Activated naive CD8-positive, alpha-beta T cell treated with anti-CD3 and anti-CD28 coated beads, Interleukin-2, amount 10 ng/mL, durations not matched to agents 7 days and 5 days (primary cell): Measurements from ENCODE around the gene ERC1. TPM values are rescaled to one million over a fixed set of nuclear protein-coding genes. Genes with fewer than 3 reads are reported as not detected.
A peak's percentile ranks its signal among the peaks of the same experiment; 100 is the strongest.

ENCODE experiments used
- ATAC-seq: fragments of 150-1000 bp; cut with Tn5 transposase; one replicate; pipeline ENCODE4 v1.10.0; 2021; ENCODE audit warnings: low read depth, moderate library complexity
- POLR2A ChIA-PET: fragments of 350-600 bp; sonication (Branson Sonifier 250); formaldehyde crosslinking; loops from one replicate; lab custom pipeline; 2021; ENCODE audit warnings: antibody characterized with exemption; lab: Charles Lee
- DNase-seq: peaks from one replicate; pipeline ENCODE4 v3.0.0; 2021
- H3K27ac Mint-ChIP-seq: one replicate; pipeline ENCODE4 v1.8.0; 2022; ENCODE audit warnings: mild to moderate bottlenecking, mixed read lengths
- H3K27me3 Mint-ChIP-seq: one replicate; pipeline ENCODE4 v1.8.0; 2022; ENCODE audit warnings: mild to moderate bottlenecking, moderate library complexity, mixed read lengths
- H3K36me3 Mint-ChIP-seq: one replicate; pipeline ENCODE4 v1.8.0; 2021; ENCODE audit warnings: mild to moderate bottlenecking, mixed read lengths
- H3K4me1 Mint-ChIP-seq: one replicate; pipeline ENCODE4 v1.8.0; 2021; ENCODE audit warnings: mixed read lengths
- H3K4me3 Mint-ChIP-seq: one replicate; pipeline ENCODE4 v1.8.0; 2022; ENCODE audit warnings: mild to moderate bottlenecking, moderate library complexity, mixed read lengths
- H3K9me3 Mint-ChIP-seq: one replicate; pipeline ENCODE4 v1.8.0; 2021; ENCODE audit warnings: mixed read lengths
- total RNA-seq, 2 experiments: library from RNA; stranded (reverse); gene quantifications; one replicate each; pipeline ENCODE4 v1.2.3, GENCODE V29; 2021

Gene ERC1
- total RNA-seq, 2 experiments from 2014 or later, result 24.0 to 30.3 TPM

- DNase-seq, result no peak
- Mint-ChIP-seq H3K9me3 (no peaks in the 10 kb centered on the region), H3K36me3 (peaks cover 7% of the 10 kb centered on the region), H3K4me3 (no peak overlapping the region), H3K4me1 (peaks cover 30% of the 10 kb centered on the region), H3K27me3 (no peaks in the 10 kb centered on the region), H3K27ac (no peak overlapping the region)
- POLR2A ChIA-PET, result interaction anchor here (0.8 kb wide), 1 partner anchor 9 kb away, joined by 3 read pairs; no protein-coding TSS in a partner anchor
- no peak for ATAC-seq
Measured at GRCh38 chr12:1104088-1104800, 113.2 kb downstream of the ERC1 start.

GRCh38 chr12:1107669-1108068 is 116.6 kb downstream of the ERC1 start:
- Mint-ChIP-seq H3K4me1 (peaks cover 30% of the 10 kb centered on the region), H3K27ac (peak overlapping the region; percentile 37), H3K9me3 (no peaks in the 10 kb centered on the region), H3K27me3 (no peaks in the 10 kb centered on the region), H3K36me3 (peaks cover 7% of the 10 kb centered on the region), H3K4me3 (no peak overlapping the region)
- POLR2A ChIA-PET, result no interaction called here
- ATAC-seq, result no peak
- no peak for DNase-seq

GRCh38 chr12:1108276-1108675 is 117.3 kb downstream of the ERC1 start:
- Mint-ChIP-seq H3K9me3 (no peaks in the 10 kb centered on the region), H3K4me3 (peak overlapping the region; percentile 41), H3K27ac (peak overlapping the region; percentile 80), H3K36me3 (peaks cover 7% of the 10 kb centered on the region), H3K4me1 (peaks cover 26% of the 10 kb centered on the region), H3K27me3 (no peaks in the 10 kb centered on the region)
- POLR2A ChIA-PET, result no interaction called here
- DNase-seq (no peak), ATAC-seq (peak; percentile 84)

GRCh38 chr12:1115484-1116231 is 124.6 kb downstream of the ERC1 start:
- Mint-ChIP-seq H3K36me3 (no peaks in the 10 kb centered on the region), H3K27ac (no peak overlapping the region), H3K9me3 (no peaks in the 10 kb centered on the region), H3K4me3 (no peak overlapping the region), H3K4me1 (peaks cover 5% of the 10 kb centered on the region), H3K27me3 (no peaks in the 10 kb centered on the region)
- DNase-seq (no peak), ATAC-seq (no peak)
- POLR2A ChIA-PET, result no interaction called here

- ATAC-seq (no peak), DNase-seq (no peak)
- no peaks in the 10 kb centered on the region for H3K9me3 Mint-ChIP-seq
- no peaks in the 10 kb centered on the region for H3K27me3 Mint-ChIP-seq
- no peak overlapping the region for H3K27ac Mint-ChIP-seq
- no peaks in the 10 kb centered on the region for H3K36me3 Mint-ChIP-seq
- H3K4me1 Mint-ChIP-seq, result peaks cover 5% of the 10 kb centered on the region
- H3K4me3 Mint-ChIP-seq, result no peak overlapping the region
- POLR2A ChIA-PET, result interaction anchor here (2.0 kb wide), 1 partner anchor 466 kb away, joined by 14 read pairs; no protein-coding TSS in a partner anchor
Measured at GRCh38 chr12:1117371-1117770, 126.3 kb downstream of the ERC1 start.

GRCh38 chr12:1117970-1118563 is 127.0 kb downstream of the ERC1 start:
- Mint-ChIP-seq H3K9me3 (no peaks in the 10 kb centered on the region), H3K27me3 (no peaks in the 10 kb centered on the region), H3K4me1 (peaks cover 10% of the 10 kb centered on the region), H3K27ac (no peak overlapping the region), H3K4me3 (no peak overlapping the region), H3K36me3 (no peaks in the 10 kb centered on the region)
- peak; percentile 63 for DNase-seq
- POLR2A ChIA-PET, result interaction anchor here (2.0 kb wide), 1 partner anchor 465 kb away, joined by 14 read pairs; no protein-coding TSS in a partner anchor
- peak; percentile 55 for ATAC-seq

- Mint-ChIP-seq H3K4me1 (peaks cover 12% of the 10 kb centered on the region), H3K27ac (no peak overlapping the region), H3K4me3 (no peak overlapping the region), H3K27me3 (no peaks in the 10 kb centered on the region), H3K9me3 (no peaks in the 10 kb centered on the region), H3K36me3 (no peaks in the 10 kb centered on the region)
- POLR2A ChIA-PET, result interaction anchor here (1.1 kb wide), 1 partner anchor 479 kb away, joined by 3 read pairs; no protein-coding TSS in a partner anchor
- DNase-seq, result no peak
- ATAC-seq, result peak; percentile 79
Measured at GRCh38 chr12:1122786-1123185, 131.8 kb downstream of the ERC1 start.

GRCh38 chr12:1126091-1126490 is 135.1 kb downstream of the ERC1 start:
- no peaks in the 10 kb centered on the region for H3K9me3 Mint-ChIP-seq
- H3K27me3 Mint-ChIP-seq, result no peaks in the 10 kb centered on the region
- peak overlapping the region; percentile 37 for H3K4me3 Mint-ChIP-seq
- peak overlapping the region; percentile 42 for H3K27ac Mint-ChIP-seq
- POLR2A ChIA-PET, result no interaction called here
- peak; percentile 90 for ATAC-seq
- peaks cover 13% of the 10 kb centered on the region for H3K4me1 Mint-ChIP-seq
- no peak for DNase-seq
- H3K36me3 Mint-ChIP-seq, result peaks cover 1% of the 10 kb centered on the region

- no peak overlapping the region for H3K27ac Mint-ChIP-seq
- DNase-seq (no peak), ATAC-seq (no peak)
- no peaks in the 10 kb centered on the region for H3K9me3 Mint-ChIP-seq
- no peaks in the 10 kb centered on the region for H3K27me3 Mint-ChIP-seq
- peaks cover 2% of the 10 kb centered on the region for H3K36me3 Mint-ChIP-seq
- H3K4me3 Mint-ChIP-seq, result no peak overlapping the region
- peaks cover 16% of the 10 kb centered on the region for H3K4me1 Mint-ChIP-seq
- POLR2A ChIA-PET, result no interaction called here
Measured at GRCh38 chr12:1127021-1127420, 136.0 kb downstream of the ERC1 start.

GRCh38 chr12:1130164-1130563 is 139.1 kb downstream of the ERC1 start:
- POLR2A ChIA-PET, result no interaction called here
- Mint-ChIP-seq H3K36me3 (peaks cover 6% of the 10 kb centered on the region), H3K27me3 (no peaks in the 10 kb centered on the region), H3K4me1 (peaks cover 11% of the 10 kb centered on the region), H3K9me3 (no peaks in the 10 kb centered on the region), H3K4me3 (no peak overlapping the region), H3K27ac (no peak overlapping the region)
- ATAC-seq, result no peak
- DNase-seq, result no peak

GRCh38 chr12:1130571-1130970 is 139.5 kb downstream of the ERC1 start:
- Mint-ChIP-seq H3K36me3 (peaks cover 6% of the 10 kb centered on the region), H3K9me3 (no peaks in the 10 kb centered on the region), H3K4me1 (peaks cover 11% of the 10 kb centered on the region), H3K27ac (no peak overlapping the region), H3K27me3 (no peaks in the 10 kb centered on the region), H3K4me3 (no peak overlapping the region)
- POLR2A ChIA-PET, result no interaction called here
- DNase-seq (no peak), ATAC-seq (no peak)

GRCh38 chr12:1131811-1132224 is 140.8 kb downstream of the ERC1 start:
- ATAC-seq, result no peak
- H3K36me3 Mint-ChIP-seq, result peaks cover 6% of the 10 kb centered on the region
- H3K4me1 Mint-ChIP-seq, result peaks cover 4% of the 10 kb centered on the region
- no peak overlapping the region for H3K27ac Mint-ChIP-seq
- no peaks in the 10 kb centered on the region for H3K27me3 Mint-ChIP-seq
- DNase-seq, result no peak
- H3K4me3 Mint-ChIP-seq, result no peak overlapping the region
- POLR2A ChIA-PET, result no interaction called here
- no peaks in the 10 kb centered on the region for H3K9me3 Mint-ChIP-seq

- H3K36me3 Mint-ChIP-seq, result peaks cover 6% of the 10 kb centered on the region
- no peak overlapping the region for H3K4me3 Mint-ChIP-seq
- peaks cover 4% of the 10 kb centered on the region for H3K4me1 Mint-ChIP-seq
- DNase-seq (no peak), ATAC-seq (no peak)
- no peaks in the 10 kb centered on the region for H3K9me3 Mint-ChIP-seq
- POLR2A ChIA-PET, result no interaction called here
- H3K27me3 Mint-ChIP-seq, result no peaks in the 10 kb centered on the region
- no peak overlapping the region for H3K27ac Mint-ChIP-seq
Measured at GRCh38 chr12:1132311-1132710, 141.3 kb downstream of the ERC1 start.
